ENCODE data around the gene DOCK9.

DOCK9 gene

GRCh38 chr13:98972059-98972458 is 5.8 kb downstream of the DOCK9 start:
- DNase-seq: no peak

GRCh38 chr13:98970330-98970729 is 7.5 kb downstream of the DOCK9 start:
- DNase-seq: no peak

GRCh38 chr13:98967491-98967890 is 10.4 kb downstream of the DOCK9 start:
- no peak for DNase-seq

- no peak for DNase-seq
Observed at GRCh38 chr13:98966019-98966418, 11.8 kb downstream of the DOCK9 start.

- no peak for DNase-seq
Observed at GRCh38 chr13:98965325-98965724, 12.5 kb downstream of the DOCK9 start.

GRCh38 chr13:98963917-98964316 is 13.9 kb downstream of the DOCK9 start:
- no peak for DNase-seq

- no peak for DNase-seq
Observed at GRCh38 chr13:98962901-98963590, 14.8 kb downstream of the DOCK9 start.

- no peak for DNase-seq
Observed at GRCh38 chr13:98961503-98962105, 16.3 kb downstream of the DOCK9 start.

- DNase-seq: no peak
Observed at GRCh38 chr13:98960606-98961502, 17.0 kb downstream of the DOCK9 start.

- DNase-seq: no peak
Observed at GRCh38 chr13:98959786-98960605, 17.9 kb downstream of the DOCK9 start.

GRCh38 chr13:98959291-98959690 is 18.6 kb downstream of the DOCK9 start:
- DNase-seq: no peak

GRCh38 chr13:98958443-98958794 is 19.4 kb downstream of the DOCK9 start:
- no peak for DNase-seq

- DNase-seq: no peak
Observed at GRCh38 chr13:98957731-98958442, 20.0 kb downstream of the DOCK9 start.

GRCh38 chr13:98955336-98955735 is 22.5 kb downstream of the DOCK9 start:
- DNase-seq: no peak

- DNase-seq: no peak
Observed at GRCh38 chr13:98954313-98954712, 23.6 kb downstream of the DOCK9 start.

GRCh38 chr13:98951266-98951665 is 26.6 kb downstream of the DOCK9 start:
- no peak for DNase-seq

GRCh38 chr13:98950705-98951104 is 27.2 kb downstream of the DOCK9 start:
- no peak for DNase-seq

GRCh38 chr13:98947925-98948324 is 29.9 kb downstream of the DOCK9 start:
- no peak for DNase-seq

GRCh38 chr13:98945863-98946605 is 31.8 kb downstream of the DOCK9 start:
- DNase-seq: no peak

GRCh38 chr13:98944336-98944735 is 33.5 kb downstream of the DOCK9 start:
- no peak for DNase-seq

- no peak for DNase-seq
Observed at GRCh38 chr13:98942997-98943396, 34.9 kb downstream of the DOCK9 start.

- DNase-seq: no peak
Observed at GRCh38 chr13:98942485-98942884, 35.4 kb downstream of the DOCK9 start.
